Neural progenitor cell (in vitro differentiated cells): ENCODE results near the gene TGM2. TPM values are rescaled to one million over a fixed set of nuclear protein-coding genes. Genes with fewer than 3 reads are reported as not detected.

Experiments
- DNase-seq: peaks from one replicate; pipeline ENCODE4 v3.0.0-alpha.2; 2016; ENCODE audit warnings: low spot score
- H2AFZ ChIP-seq: fragments of 200-600 bp; sonication (generic); replicated peaks from 2 replicates; pipeline ENCODE4 v1.6.1; 2016; ENCODE audit warnings: antibody characterized with exemption
- H3F3A ChIP-seq: fragments of 200-600 bp; sonication (generic); 2 replicates; pipeline ENCODE4 v1.6.1; 2016; ENCODE audit warnings: antibody characterized with exemption, low read depth
- H3K27ac ChIP-seq: fragments of 200-600 bp; sonication (generic); 2 replicates; pipeline ENCODE4 v1.5.1; 2016; ENCODE audit warnings: mild to moderate bottlenecking
- H3K27me3 ChIP-seq: fragments of 200-600 bp; sonication (generic); 2 replicates; pipeline ENCODE4 v1.6.1; 2016; ENCODE audit warnings: mild to moderate bottlenecking, moderate library complexity
- H3K36me3 ChIP-seq: fragments of 200-600 bp; sonication (generic); 2 replicates; pipeline ENCODE4 v1.5.1; 2016
- H3K4me1 ChIP-seq: fragments of 200-600 bp; sonication (generic); 2 replicates; pipeline ENCODE4 v1.6.1; 2016; ENCODE audit warnings: mixed run types
- H3K4me2 ChIP-seq: fragments of 200-600 bp; sonication (generic); 2 replicates; pipeline ENCODE4 v1.6.1; 2016
- H3K4me3 ChIP-seq: fragments of 200-600 bp; sonication (generic); 2 replicates; pipeline ENCODE4 v1.5.1; 2016
- H3K79me2 ChIP-seq: fragments of 200-600 bp; sonication (generic); 2 replicates; pipeline ENCODE4 v1.6.1; 2016; ENCODE audit warnings: low read depth
- H3K9ac ChIP-seq: fragments of 200-600 bp; sonication (generic); 2 replicates; pipeline ENCODE4 v1.6.1; 2016
- H3K9me3 ChIP-seq: fragments of 200-600 bp; sonication (generic); 2 replicates; pipeline ENCODE4 v1.5.1; 2016; ENCODE audit warnings: low read depth
- H4K20me1 ChIP-seq: fragments of 200-600 bp; sonication (generic); 2 replicates; pipeline ENCODE4 v1.6.1; 2016; ENCODE audit warnings: low read depth
- H3K27ac Mint-ChIP-seq: 3 replicates; pipeline ENCODE4 v1.8.0; 2021; ENCODE audit warnings: mixed read lengths
- H3K27me3 Mint-ChIP-seq: 2 replicates; pipeline ENCODE4 v1.8.0; 2022; ENCODE audit warnings: low read depth, mild to moderate bottlenecking, inconsistent platforms, moderate library complexity, mixed read lengths; ENCODE audit not compliant: insufficient read depth
- H3K36me3 Mint-ChIP-seq: 3 replicates; pipeline ENCODE4 v1.8.0; 2021; ENCODE audit warnings: mixed read lengths
- H3K4me1 Mint-ChIP-seq: 3 replicates; pipeline ENCODE4 v1.8.0; 2021; ENCODE audit warnings: mixed read lengths
- H3K4me3 Mint-ChIP-seq: 3 replicates; pipeline ENCODE4 v1.8.0; 2021; ENCODE audit warnings: mild to moderate bottlenecking, moderate library complexity, mixed read lengths
- H3K9me3 Mint-ChIP-seq: 3 replicates; pipeline ENCODE4 v1.8.0; 2020; ENCODE audit warnings: mixed read lengths
- CTCF ChIP-seq: fragments of 200-600 bp; sonication (generic); IDR thresholded peaks from 2 replicates; pipeline ENCODE4 v1.5.1; 2017; ENCODE audit warnings: antibody characterized with exemption, mild to moderate bottlenecking
- EZH2 ChIP-seq: fragments of 200-600 bp; sonication (generic); IDR thresholded peaks from 2 replicates; pipeline ENCODE4 v1.6.1; 2017; ENCODE audit warnings: antibody characterized with exemption, mild to moderate bottlenecking, moderate library complexity
- EZH2phosphoT487 ChIP-seq: fragments of 200-600 bp; sonication (generic); IDR thresholded peaks from 2 replicates; pipeline ENCODE4 v1.6.1; 2017; ENCODE audit warnings: antibody characterized with exemption
- total RNA-seq: library from RNA; depleted of rRNA; stranded (reverse); fragments of >200 nt; gene quantifications from 2 replicates; pipeline ENCODE4 v1.2.3, GENCODE V29; 2015; ENCODE audit warnings: low replicate concordance

The TGM2 gene
- total RNA-seq, 1 donor from 2014 or later = 0.22 TPM

- Mint-ChIP-seq H3K9me3 (no peaks in the 10 kb centered on the region), H3K4me3 (no peak overlapping the region), H3K27me3 (peaks cover 2% of the 10 kb centered on the region), H3K36me3 (no peaks in the 10 kb centered on the region), H3K27ac (no peak overlapping the region), H3K4me1 (no peaks in the 10 kb centered on the region)
- no peaks in the 10 kb centered on the region for H3K36me3 ChIP-seq
- H3K27ac ChIP-seq = no peak overlapping the region
- H3K4me2 ChIP-seq = no peak overlapping the region
- H3K4me3 ChIP-seq = no peak overlapping the region
- H3K9me3 ChIP-seq = no peaks in the 10 kb centered on the region
- no peaks in the 10 kb centered on the region for H3K79me2 ChIP-seq
- no peak for DNase-seq
- H3K27me3 ChIP-seq = no peaks in the 10 kb centered on the region
- H3K9ac ChIP-seq = no peak overlapping the region
- peaks cover 11% of the 10 kb centered on the region for H3F3A ChIP-seq
- no peaks in the 10 kb centered on the region for H4K20me1 ChIP-seq
- no peak for TF ChIP-seq EZH2
- no peak for TF ChIP-seq EZH2phosphoT487
- TF ChIP-seq CTCF = no peak
- H2AFZ ChIP-seq = no peak overlapping the region
- H3K4me1 ChIP-seq = no peaks in the 10 kb centered on the region
These were observed 43.3 kb downstream of the TGM2 start for GRCh38 chr20:38121741-38122140.

- Histone ChIP-seq H3K27me3 (no peaks in the 10 kb centered on the region), H3K27ac (no peak overlapping the region), H3K4me2 (no peak overlapping the region), H3K79me2 (no peaks in the 10 kb centered on the region), H3K9me3 (no peaks in the 10 kb centered on the region), H4K20me1 (no peaks in the 10 kb centered on the region), H2AFZ (no peak overlapping the region), H3K36me3 (no peaks in the 10 kb centered on the region), H3K4me1 (no peaks in the 10 kb centered on the region), H3F3A (peaks cover 11% of the 10 kb centered on the region), H3K9ac (no peak overlapping the region), H3K4me3 (no peak overlapping the region)
- no peaks in the 10 kb centered on the region for H3K4me1 Mint-ChIP-seq
- no peak overlapping the region for H3K27ac Mint-ChIP-seq
- TF ChIP-seq EZH2phosphoT487 = no peak
- TF ChIP-seq CTCF = no peak
- no peak for TF ChIP-seq EZH2
- no peak overlapping the region for H3K4me3 Mint-ChIP-seq
- H3K27me3 Mint-ChIP-seq = peaks cover 2% of the 10 kb centered on the region
- no peaks in the 10 kb centered on the region for H3K36me3 Mint-ChIP-seq
- DNase-seq = no peak
- H3K9me3 Mint-ChIP-seq = no peaks in the 10 kb centered on the region
These were observed 44.5 kb downstream of the TGM2 start for GRCh38 chr20:38120625-38120988.

DNA sequence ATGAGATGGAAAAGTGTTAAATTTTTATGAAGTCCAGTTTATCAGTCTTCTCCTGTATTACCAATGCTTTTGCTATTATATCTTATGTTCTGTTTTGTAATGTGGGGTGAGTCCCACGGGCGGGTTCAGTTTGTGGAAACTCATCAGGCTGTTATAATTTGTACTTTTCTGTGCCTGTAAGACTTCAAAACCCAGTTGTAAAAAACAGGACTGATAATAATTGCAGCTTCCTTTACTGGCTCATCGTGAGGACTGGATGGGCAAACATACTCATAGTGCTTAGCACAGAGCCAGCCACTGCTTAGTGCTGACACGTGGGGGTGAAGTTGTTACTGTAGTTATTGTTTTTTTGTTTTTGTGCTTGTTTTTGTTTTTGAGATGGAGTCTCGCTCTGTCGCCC lies 45.6 kb downstream of the TGM2 start:
- Histone ChIP-seq H3K4me1 (no peaks in the 10 kb centered on the region), H3K9me3 (no peaks in the 10 kb centered on the region), H3K36me3 (no peaks in the 10 kb centered on the region), H3K4me2 (no peak overlapping the region), H3K27me3 (no peaks in the 10 kb centered on the region), H3F3A (peaks cover 7% of the 10 kb centered on the region), H3K79me2 (no peaks in the 10 kb centered on the region), H2AFZ (no peak overlapping the region), H3K27ac (no peak overlapping the region), H3K4me3 (no peak overlapping the region), H3K9ac (no peak overlapping the region), H4K20me1 (no peaks in the 10 kb centered on the region)
- DNase-seq = no peak
- H3K27ac Mint-ChIP-seq = no peak overlapping the region
- no peaks in the 10 kb centered on the region for H3K36me3 Mint-ChIP-seq
- peaks cover 7% of the 10 kb centered on the region for H3K27me3 Mint-ChIP-seq
- TF ChIP-seq EZH2 (no peak), EZH2phosphoT487 (no peak), CTCF (no peak)
- no peaks in the 10 kb centered on the region for H3K9me3 Mint-ChIP-seq
- no peak overlapping the region for H3K4me3 Mint-ChIP-seq
- peaks cover 2% of the 10 kb centered on the region for H3K4me1 Mint-ChIP-seq

- Histone ChIP-seq H3K36me3 (no peaks in the 10 kb centered on the region), H3K79me2 (no peaks in the 10 kb centered on the region), H3K9ac (no peak overlapping the region), H3F3A (no peaks in the 10 kb centered on the region), H3K27me3 (no peaks in the 10 kb centered on the region), H4K20me1 (no peaks in the 10 kb centered on the region), H3K4me3 (no peak overlapping the region), H3K4me2 (no peak overlapping the region), H3K27ac (no peak overlapping the region), H3K9me3 (no peaks in the 10 kb centered on the region), H2AFZ (no peak overlapping the region), H3K4me1 (no peaks in the 10 kb centered on the region)
- Mint-ChIP-seq H3K27me3 (peaks cover 8% of the 10 kb centered on the region), H3K27ac (no peak overlapping the region), H3K4me1 (peaks cover 7% of the 10 kb centered on the region), H3K4me3 (no peak overlapping the region), H3K36me3 (no peaks in the 10 kb centered on the region), H3K9me3 (no peaks in the 10 kb centered on the region)
- TF ChIP-seq EZH2 (no peak), EZH2phosphoT487 (no peak), CTCF (no peak)
- no peak for DNase-seq
These were observed 47.4 kb downstream of the TGM2 start for GRCh38 chr20:38117635-38118034.
